GM12873 (cell line): ENCODE data around the gene THAP8.

ENCODE experiments used
- TF ChIP-seq, protein P1 (sequence below): IDR thresholded peaks from 2 replicates; pipeline ENCODE4 v1.5.1; 2012; ENCODE audit warnings: low read depth, mild to moderate bottlenecking, moderate library complexity, low read length, control low read depth; ENCODE audit not compliant: insufficient read depth; ENCODE audit errors: missing control alignments

THAP8 gene

DNA sequence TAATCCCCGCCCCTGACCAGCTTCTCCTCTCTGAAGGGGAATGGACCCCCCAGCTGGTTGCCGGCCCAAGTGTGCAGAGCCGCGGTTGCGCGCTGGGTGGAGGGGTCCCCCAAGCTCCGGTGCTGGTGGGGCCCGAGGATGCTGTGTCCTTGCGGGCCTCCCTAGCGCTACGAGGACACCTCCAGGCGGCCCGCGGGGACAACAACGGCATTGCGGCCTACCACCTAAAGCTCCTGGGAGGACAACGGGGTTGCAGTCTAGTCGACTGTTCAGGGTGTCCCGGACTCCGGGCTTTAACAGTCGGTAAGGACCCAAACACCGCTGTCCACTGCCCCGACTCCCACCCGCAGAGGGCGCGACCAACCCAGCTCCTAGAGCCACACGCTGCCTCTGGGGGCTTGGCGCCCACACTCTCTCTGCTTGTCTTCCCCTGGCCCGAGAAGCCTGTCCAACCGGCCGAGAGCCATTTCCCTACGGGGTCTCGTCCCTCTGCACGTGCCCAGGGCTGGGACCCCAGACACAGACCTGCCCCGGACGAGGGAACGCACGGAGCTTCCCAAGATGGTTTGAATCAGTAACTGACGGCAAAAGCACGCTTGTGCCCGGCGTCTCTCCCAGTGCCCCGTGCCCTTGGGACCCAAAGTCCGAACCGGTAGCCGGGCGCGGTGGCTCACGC, 60.0 kb downstream of the THAP8 start:
- TF ChIP-seq, protein P1, sequence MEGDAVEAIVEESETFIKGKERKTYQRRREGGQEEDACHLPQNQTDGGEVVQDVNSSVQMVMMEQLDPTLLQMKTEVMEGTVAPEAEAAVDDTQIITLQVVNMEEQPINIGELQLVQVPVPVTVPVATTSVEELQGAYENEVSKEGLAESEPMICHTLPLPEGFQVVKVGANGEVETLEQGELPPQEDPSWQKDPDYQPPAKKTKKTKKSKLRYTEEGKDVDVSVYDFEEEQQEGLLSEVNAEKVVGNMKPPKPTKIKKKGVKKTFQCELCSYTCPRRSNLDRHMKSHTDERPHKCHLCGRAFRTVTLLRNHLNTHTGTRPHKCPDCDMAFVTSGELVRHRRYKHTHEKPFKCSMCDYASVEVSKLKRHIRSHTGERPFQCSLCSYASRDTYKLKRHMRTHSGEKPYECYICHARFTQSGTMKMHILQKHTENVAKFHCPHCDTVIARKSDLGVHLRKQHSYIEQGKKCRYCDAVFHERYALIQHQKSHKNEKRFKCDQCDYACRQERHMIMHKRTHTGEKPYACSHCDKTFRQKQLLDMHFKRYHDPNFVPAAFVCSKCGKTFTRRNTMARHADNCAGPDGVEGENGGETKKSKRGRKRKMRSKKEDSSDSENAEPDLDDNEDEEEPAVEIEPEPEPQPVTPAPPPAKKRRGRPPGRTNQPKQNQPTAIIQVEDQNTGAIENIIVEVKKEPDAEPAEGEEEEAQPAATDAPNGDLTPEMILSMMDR = peak; percentile 28

DNA sequence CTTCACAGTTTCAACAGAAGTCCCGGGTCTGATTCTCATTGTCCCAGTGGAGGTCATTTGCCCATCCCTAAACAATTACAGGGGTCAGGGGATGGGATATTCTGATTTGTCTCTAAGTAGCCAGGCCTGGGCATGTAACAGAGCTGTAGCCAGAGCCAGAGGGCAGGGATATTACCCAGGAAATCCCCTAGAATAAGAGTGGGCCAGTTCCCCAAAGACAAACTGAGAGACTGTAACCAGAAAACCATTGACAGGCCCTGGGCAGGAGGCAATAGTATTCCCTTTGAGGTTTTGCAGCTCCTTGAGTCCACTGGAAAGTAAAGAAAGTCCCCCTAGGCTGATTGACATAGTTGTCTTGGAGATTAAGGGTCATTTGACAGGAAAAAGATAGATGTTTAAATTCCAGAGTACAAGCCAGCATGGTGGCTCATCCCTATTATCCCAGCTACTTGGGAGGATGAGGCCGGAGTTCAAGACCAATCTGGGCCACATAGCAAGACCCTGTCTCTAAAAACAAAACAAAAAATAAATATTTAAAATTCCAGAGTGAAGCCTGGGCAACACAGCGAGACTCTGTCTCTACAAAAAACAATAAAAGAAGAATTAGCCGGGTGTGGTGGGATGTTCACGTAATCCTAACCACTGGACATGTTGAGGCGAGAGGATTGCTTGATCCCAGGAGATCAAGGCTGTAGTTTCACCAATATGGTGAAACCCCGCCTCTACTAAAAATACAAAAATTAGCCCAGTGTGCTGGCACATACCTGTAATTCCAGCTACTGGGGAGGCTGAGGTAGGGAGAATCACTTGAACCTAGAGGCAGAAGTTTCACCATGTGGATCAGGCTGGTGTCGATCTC, 60.9 kb downstream of the THAP8 start:
- TF ChIP-seq, protein P1 = no peak

DNA sequence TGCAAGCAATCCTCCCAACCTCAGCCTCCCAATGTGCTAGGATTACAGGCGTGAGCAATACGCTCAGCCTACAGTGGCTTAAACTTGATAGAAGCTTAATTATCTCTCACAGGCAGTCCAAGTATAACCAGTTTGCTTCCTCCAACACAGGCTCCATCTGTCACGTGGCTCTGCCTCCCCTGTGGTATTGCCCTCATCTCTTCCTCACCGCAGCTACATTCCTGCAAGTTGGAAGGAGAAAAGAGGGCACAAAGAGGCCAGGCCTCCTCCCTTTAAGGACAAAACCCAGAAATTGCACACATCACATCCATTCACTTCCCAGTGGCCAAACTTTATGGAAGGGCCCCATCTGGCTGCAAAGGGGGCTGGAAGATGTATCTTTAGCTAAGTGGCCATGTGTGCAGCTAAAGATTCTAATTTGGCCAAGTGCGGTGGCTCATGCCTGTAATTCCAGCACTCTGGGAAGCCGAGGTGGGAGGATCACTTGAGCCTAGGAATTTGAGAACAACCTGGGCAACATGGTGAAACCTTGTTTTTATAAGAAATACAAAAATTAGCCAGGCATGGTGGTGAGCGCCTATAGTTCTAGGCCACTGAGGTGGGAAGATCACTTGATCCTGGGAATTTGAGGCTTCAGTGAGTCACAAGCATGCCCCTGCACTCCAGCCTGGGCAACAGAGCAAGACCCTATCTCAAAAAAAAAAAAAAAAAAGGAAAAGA, 62.2 kb downstream of the THAP8 start:
- TF ChIP-seq, protein P1 = no peak

DNA sequence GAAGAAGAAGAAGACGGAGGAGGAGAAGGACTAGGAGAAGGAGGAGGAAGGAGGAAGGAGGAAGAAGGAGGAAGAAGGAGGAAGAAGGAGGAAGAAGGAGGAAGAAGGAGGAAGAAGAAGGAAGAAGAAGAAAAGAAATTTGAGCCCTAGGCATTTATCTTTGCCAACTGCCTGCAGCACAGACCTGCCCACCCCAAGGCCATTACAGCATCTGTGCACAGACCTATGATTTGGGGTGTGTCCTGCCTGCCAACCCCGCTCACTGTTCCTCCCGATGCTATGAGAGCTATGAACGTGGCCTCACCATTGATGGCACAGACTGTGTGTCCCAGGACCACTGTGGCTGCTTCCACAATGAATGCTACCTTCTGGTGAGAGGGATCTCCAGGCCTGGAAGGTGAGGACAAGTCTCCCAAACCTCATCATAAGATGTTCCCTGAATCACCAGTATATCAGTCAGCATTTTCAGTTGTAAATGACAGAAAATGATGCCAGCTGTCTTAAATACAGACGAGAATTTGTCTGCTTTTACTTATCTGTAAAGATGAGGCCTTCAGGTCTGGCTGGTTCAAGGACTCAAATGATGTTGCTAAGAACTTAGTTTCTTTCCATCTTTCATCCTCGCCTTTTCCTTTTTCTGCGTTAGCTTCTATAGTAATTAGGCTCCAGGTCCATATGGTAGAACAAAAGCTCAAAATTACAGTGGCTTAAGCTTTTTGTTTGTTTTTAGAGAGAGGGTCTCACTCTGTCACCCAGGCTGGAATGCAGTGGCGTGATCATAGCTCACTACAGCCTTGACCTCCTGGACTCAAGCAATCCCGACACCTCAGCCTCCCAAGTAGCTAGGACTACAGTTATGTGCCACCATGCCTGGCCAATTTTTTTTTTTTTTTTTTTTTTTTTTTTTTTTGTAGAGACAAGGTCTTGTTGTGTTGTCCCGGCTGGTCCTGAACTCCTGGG, 63.0 kb downstream of the THAP8 start:
- TF ChIP-seq, protein P1 = no peak

DNA sequence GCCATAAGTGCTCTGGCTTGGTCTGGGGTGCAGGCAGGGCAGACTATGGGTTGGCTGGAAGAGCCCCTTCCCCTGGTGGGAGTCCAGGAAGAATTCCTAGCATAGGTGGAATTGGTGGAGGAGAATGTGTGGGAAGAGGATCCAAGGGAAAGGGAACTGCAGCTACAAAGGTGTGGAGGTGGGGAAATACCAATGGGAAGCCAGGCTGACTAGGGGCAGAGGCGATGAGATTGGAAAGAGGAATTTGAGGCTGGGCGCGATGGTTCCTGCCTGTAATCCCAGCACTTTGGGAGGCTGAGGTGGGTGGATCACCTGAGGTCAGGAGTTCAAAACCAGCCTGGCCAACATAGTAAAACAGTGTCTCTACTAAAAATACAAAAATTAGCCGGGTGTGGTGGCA, 63.9 kb downstream of the THAP8 start:
- TF ChIP-seq, protein P1 = no peak

DNA sequence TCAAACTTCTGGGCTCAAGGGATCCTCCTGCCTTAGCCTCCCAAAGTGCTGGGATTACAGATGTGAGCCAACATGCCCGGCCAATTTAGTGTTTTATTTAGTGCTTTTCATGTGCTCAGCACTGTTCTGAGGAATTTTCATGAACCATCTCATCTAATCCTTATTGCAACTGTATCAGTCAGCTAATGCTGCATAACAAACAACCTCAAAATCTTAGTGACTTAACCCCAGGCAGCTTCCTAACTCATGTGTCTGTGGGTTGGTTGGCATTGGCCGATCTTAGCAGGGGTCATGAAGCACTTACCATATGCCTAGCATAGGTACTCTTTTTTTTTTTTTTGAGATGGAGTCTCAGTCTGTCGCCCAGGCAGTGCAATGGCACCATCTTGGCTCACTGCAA, 65.3 kb downstream of the THAP8 start:
- TF ChIP-seq, protein P1 = no peak
